HEK293 (cell line): Measurements from ENCODE around the gene STEAP4.
"Not testable (repeated sequence)": the region's sequence is repeated elsewhere in the genome, so short reads cannot be mapped to it uniquely, and the experiment has no call there.

ENCODE experiments used
- CTCF ChIA-PET: fragments of 350-600 bp; formaldehyde crosslinking; extraction: SDS; loops from one replicate; lab custom pipeline; 2021; ENCODE audit warnings: antibody characterized with exemption; lab: Yijun Ruan, JAX
- POLR2A ChIA-PET: fragments of 300-600 bp; formaldehyde crosslinking; extraction: SDS; loops from one replicate; lab custom pipeline; 2020; ENCODE audit warnings: antibody characterized with exemption, inconsistent platforms; lab: Yijun Ruan, JAX
- H3K27ac ChIP-seq: fragments of 200-500 bp; sonication (Bioruptor generic); 2 replicates; pipeline ENCODE4 v1.5.1; 2014; ENCODE audit warnings: low read depth, low read length, control low read depth, inconsistent platforms; ENCODE audit errors: extremely low read depth
- H3K36me3 ChIP-seq, 2 experiments: fragments of 200-500 bp in 1 of 2; sonication (Bioruptor generic) in 1 of 2; 1 replicate in 1 of 2; 2 replicates in 1 of 2; pipeline ENCODE4 v1.5.1; 2014 to 2017; ENCODE audit warnings: inconsistent platforms in 2 of 2, low read length in 2 of 2; ENCODE audit not compliant: control insufficient read depth in 2 of 2, insufficient read depth in 1 of 2
- H3K4me1 ChIP-seq: fragments of 200-500 bp; sonication (Bioruptor generic); 2 replicates; pipeline ENCODE4 v1.5.1; 2014; ENCODE audit warnings: mild to moderate bottlenecking, low read length, inconsistent platforms; ENCODE audit not compliant: control insufficient read depth, insufficient read depth
- H3K4me3 ChIP-seq: 2 replicates; pipeline ENCODE4 v1.5.1; 2011; ENCODE audit warnings: low read depth, mild to moderate bottlenecking, control low read depth, low read length, moderate library complexity
- H3K9me3 ChIP-seq: fragments of 200-500 bp; sonication (Bioruptor generic); 2 replicates; pipeline ENCODE4 v1.5.1; 2014; ENCODE audit warnings: low read depth, low read length, inconsistent platforms; ENCODE audit not compliant: control insufficient read depth, insufficient read depth
- GLI4 ChIP-seq: fragments of 450-650 bp; formaldehyde crosslinking; IDR thresholded peaks from 2 replicates; pipeline ENCODE4 v1.5.1; 2016; ENCODE audit warnings: missing biosample characterization, missing genetic modification characterization
- HOXA7 ChIP-seq: sonication (generic); formaldehyde crosslinking; IDR thresholded peaks from 2 replicates; pipeline ENCODE4 v1.8.1; 2022; ENCODE audit warnings: missing genetic modification reagents, borderline replicate concordance
- MYNN ChIP-seq: fragments of 450-650 bp; formaldehyde crosslinking; IDR thresholded peaks from 2 replicates; pipeline ENCODE4 v1.5.1; 2016; ENCODE audit warnings: missing biosample characterization, missing genetic modification characterization, borderline replicate concordance
- MZF1 ChIP-seq: fragments of 450-650 bp; formaldehyde crosslinking; IDR thresholded peaks from 2 replicates; pipeline ENCODE4 v1.5.1; 2017; ENCODE audit warnings: missing biosample characterization, missing genetic modification characterization, borderline replicate concordance
- OSR2 ChIP-seq: fragments of 450-650 bp; formaldehyde crosslinking; IDR thresholded peaks from 2 replicates; pipeline ENCODE4 v1.5.1; 2016; ENCODE audit warnings: missing biosample characterization, missing genetic modification characterization
- OVOL3 ChIP-seq: fragments of 450-650 bp; formaldehyde crosslinking; IDR thresholded peaks from 2 replicates; pipeline ENCODE4 v1.5.1; 2016; ENCODE audit warnings: missing biosample characterization, missing genetic modification characterization
- PRDM6 ChIP-seq: fragments of 450-650 bp; formaldehyde crosslinking; IDR thresholded peaks from 2 replicates; pipeline ENCODE4 v1.5.1; 2017; ENCODE audit warnings: missing biosample characterization, missing genetic modification characterization
- SCRT1 ChIP-seq: fragments of 450-650 bp; formaldehyde crosslinking; IDR thresholded peaks from 2 replicates; pipeline ENCODE4 v1.5.1; 2016; ENCODE audit warnings: missing biosample characterization, missing genetic modification characterization, borderline replicate concordance
- ZBTB6 ChIP-seq: fragments of 450-650 bp; formaldehyde crosslinking; IDR thresholded peaks from 2 replicates; pipeline ENCODE4 v1.5.1; 2017; ENCODE audit warnings: missing biosample characterization, missing genetic modification characterization
- ZNF112 ChIP-seq: fragments of 450-650 bp; formaldehyde crosslinking; IDR thresholded peaks from 2 replicates; pipeline ENCODE4 v1.5.0; 2017; ENCODE audit warnings: missing biosample characterization, missing genetic modification characterization
- ZNF23 ChIP-seq: fragments of 450-650 bp; formaldehyde crosslinking; IDR thresholded peaks from 2 replicates; pipeline ENCODE4 v1.5.1; 2016; ENCODE audit warnings: missing biosample characterization, missing genetic modification characterization, borderline replicate concordance
- ZNF366 ChIP-seq: fragments of 450-650 bp; formaldehyde crosslinking; conservative IDR thresholded peaks from 2 replicates; pipeline ENCODE4 v1.5.1; 2016; ENCODE audit warnings: missing biosample characterization, missing genetic modification characterization
- ZNF561 ChIP-seq: fragments of 450-650 bp; IDR thresholded peaks from 2 replicates; pipeline ENCODE4 v1.5.1; 2018; ENCODE audit warnings: missing biosample characterization, missing genetic modification characterization, borderline replicate concordance
- ZNF596 ChIP-seq: fragments of 450-650 bp; IDR thresholded peaks from 2 replicates; pipeline ENCODE4 v1.5.0; 2018; ENCODE audit warnings: missing biosample characterization, mild to moderate bottlenecking, missing genetic modification characterization, moderate library complexity
- ZNF623 ChIP-seq: fragments of 450-650 bp; formaldehyde crosslinking; IDR thresholded peaks from 2 replicates; pipeline ENCODE4 v1.5.1; 2016; ENCODE audit warnings: missing biosample characterization, missing genetic modification characterization
- ZNF639 ChIP-seq: fragments of 450-650 bp; formaldehyde crosslinking; IDR thresholded peaks from 2 replicates; pipeline ENCODE4 v1.5.1; 2016; ENCODE audit warnings: missing biosample characterization, missing genetic modification characterization
- ZNF768 ChIP-seq: fragments of 450-650 bp; formaldehyde crosslinking; IDR thresholded peaks from 2 replicates; pipeline ENCODE4 v1.5.1; 2018; ENCODE audit warnings: missing biosample characterization, mild to moderate bottlenecking, missing genetic modification characterization
- ZSCAN16 ChIP-seq: fragments of 450-650 bp; formaldehyde crosslinking; IDR thresholded peaks from 2 replicates; pipeline ENCODE4 v1.5.1; 2016; ENCODE audit warnings: missing biosample characterization, missing genetic modification characterization
- TF ChIP-seq, protein P1 (sequence below): fragments of 450-650 bp; formaldehyde crosslinking; IDR thresholded peaks from 2 replicates; pipeline ENCODE4 v1.5.1; 2016; ENCODE audit warnings: missing biosample characterization, missing genetic modification characterization
- TF ChIP-seq, protein P2 (sequence below): IDR thresholded peaks from 2 replicates; pipeline ENCODE4 v1.6.1; 2011; ENCODE audit warnings: mild to moderate bottlenecking, low read depth, low read length, borderline replicate concordance

Gene STEAP4

DNA sequence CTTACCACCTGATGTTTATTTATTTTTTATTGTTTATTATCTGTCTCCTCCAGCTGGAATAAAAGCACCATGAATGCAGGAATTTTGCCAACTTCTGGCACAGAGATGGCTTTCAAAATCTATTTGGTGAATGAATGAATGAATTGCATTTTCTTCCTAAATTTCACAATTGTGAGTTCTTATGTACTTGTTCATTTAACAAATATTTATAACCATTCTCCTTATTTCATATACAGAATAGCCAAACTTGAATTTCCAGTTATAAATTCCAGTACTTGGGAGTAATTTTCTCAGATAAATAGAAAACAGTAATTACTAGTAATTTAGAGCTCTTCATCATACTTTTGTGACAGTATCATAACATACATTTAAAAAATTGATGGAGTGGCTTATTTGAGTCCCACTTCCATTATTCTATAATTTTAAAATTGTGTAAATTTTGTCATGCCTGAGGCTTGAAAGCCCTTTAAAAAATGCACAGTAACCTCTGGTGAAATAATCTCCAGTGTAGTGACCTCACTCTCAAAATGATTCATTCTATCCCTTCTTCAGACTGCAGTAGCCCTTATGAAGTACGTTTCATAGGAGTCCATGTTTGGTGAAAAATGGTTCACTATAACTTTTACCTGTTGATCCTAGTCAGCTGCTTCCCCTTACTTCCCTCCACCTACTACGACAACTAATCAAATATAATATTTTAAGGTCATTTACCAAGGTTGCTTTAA, 46.9 kb downstream of the STEAP4 start (continued):
- TF ChIP-seq SCRT1: no peak
- no peak for TF ChIP-seq ZNF366 (tag by site-specific recombination)

DNA sequence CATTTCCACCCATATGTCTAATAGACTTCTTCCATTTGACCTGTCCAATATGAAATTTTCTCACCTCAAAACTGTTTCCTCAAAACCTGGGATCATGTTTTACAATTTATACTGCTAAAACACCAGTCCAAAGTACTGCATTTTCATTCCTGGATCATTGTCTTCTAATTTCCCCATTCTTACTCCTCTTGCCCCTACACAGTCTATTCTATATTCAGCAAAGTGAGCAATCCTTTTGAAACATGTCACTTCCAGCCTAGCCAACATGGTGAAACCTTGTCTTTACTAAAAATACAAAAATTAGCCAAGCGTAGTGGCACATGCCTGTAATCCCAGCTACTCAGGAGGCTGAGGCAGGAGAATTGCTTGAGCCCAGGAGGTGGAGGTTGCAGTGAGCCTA, 48.4 kb downstream of the STEAP4 start:
- H3K27ac ChIP-seq, H3K36me3 ChIP-seq, H3K4me3 ChIP-seq, H3K4me1 ChIP-seq, POLR2A ChIA-PET, H3K9me3 ChIP-seq, CTCF ChIA-PET: not testable (repeated sequence)

GRCh38 chr7:88256906-88257305, 49.8 kb downstream of the STEAP4 start:
- Histone ChIP-seq H3K36me3 (no peaks in the 10 kb centered on the region), H3K4me3 (no peak overlapping the region), H3K27ac (no peak overlapping the region), H3K4me1 (no peaks in the 10 kb centered on the region), H3K9me3 (no peaks in the 10 kb centered on the region)
- POLR2A ChIA-PET: no interaction called here
- TF ChIP-seq, protein P1, sequence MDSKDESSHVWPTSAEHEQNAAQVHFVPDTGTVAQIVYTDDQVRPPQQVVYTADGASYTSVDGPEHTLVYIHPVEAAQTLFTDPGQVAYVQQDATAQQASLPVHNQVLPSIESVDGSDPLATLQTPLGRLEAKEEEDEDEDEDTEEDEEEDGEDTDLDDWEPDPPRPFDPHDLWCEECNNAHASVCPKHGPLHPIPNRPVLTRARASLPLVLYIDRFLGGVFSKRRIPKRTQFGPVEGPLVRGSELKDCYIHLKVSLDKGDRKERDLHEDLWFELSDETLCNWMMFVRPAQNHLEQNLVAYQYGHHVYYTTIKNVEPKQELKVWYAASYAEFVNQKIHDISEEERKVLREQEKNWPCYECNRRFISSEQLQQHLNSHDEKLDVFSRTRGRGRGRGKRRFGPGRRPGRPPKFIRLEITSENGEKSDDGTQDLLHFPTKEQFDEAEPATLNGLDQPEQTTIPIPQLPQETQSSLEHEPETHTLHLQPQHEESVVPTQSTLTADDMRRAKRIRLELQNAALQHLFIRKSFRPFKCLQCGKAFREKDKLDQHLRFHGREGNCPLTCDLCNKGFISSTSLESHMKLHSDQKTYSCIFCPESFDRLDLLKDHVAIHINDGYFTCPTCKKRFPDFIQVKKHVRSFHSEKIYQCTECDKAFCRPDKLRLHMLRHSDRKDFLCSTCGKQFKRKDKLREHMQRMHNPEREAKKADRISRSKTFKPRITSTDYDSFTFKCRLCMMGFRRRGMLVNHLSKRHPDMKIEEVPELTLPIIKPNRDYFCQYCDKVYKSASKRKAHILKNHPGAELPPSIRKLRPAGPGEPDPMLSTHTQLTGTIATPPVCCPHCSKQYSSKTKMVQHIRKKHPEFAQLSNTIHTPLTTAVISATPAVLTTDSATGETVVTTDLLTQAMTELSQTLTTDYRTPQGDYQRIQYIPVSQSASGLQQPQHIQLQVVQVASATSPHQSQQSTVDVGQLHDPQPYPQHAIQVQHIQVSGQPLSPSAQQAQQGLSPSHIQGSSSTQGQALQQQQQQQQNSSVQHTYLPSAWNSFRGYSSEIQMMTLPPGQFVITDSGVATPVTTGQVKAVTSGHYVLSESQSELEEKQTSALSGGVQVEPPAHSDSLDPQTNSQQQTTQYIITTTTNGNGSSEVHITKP: no peak
- TF ChIP-seq HOXA7 (CRISPR knock-in tag): no peak
- no peak for TF ChIP-seq OVOL3 (tag by site-specific recombination)
- TF ChIP-seq GLI4 (tag by site-specific recombination): no peak
- no peak for TF ChIP-seq ZNF561 (tag by site-specific recombination)
- TF ChIP-seq ZNF112 (tag by site-specific recombination): no peak
- no peak for TF ChIP-seq MZF1
- TF ChIP-seq, protein P2, sequence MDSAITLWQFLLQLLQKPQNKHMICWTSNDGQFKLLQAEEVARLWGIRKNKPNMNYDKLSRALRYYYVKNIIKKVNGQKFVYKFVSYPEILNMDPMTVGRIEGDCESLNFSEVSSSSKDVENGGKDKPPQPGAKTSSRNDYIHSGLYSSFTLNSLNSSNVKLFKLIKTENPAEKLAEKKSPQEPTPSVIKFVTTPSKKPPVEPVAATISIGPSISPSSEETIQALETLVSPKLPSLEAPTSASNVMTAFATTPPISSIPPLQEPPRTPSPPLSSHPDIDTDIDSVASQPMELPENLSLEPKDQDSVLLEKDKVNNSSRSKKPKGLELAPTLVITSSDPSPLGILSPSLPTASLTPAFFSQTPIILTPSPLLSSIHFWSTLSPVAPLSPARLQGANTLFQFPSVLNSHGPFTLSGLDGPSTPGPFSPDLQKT: no peak
- TF ChIP-seq ZNF639 (tag by site-specific recombination): no peak
- CTCF ChIA-PET: no interaction called here

- CTCF ChIA-PET: no interaction called here
- no peaks in the 10 kb centered on the region for H3K4me1 ChIP-seq
- H3K9me3 ChIP-seq: no peaks in the 10 kb centered on the region
- H3K27ac ChIP-seq: no peak overlapping the region
- H3K4me3 ChIP-seq: no peak overlapping the region
- POLR2A ChIA-PET: no interaction called here
- H3K36me3 ChIP-seq: no peaks in the 10 kb centered on the region
- TF ChIP-seq ZBTB6 (tag by site-specific recombination) (no peak), ZSCAN16 (no peak), ZNF768 (no peak), ZNF23 (no peak), ZNF596 (tag by site-specific recombination) (no peak), PRDM6 (no peak), MYNN (tag by site-specific recombination) (no peak), ZNF623 (no peak), OSR2 (no peak)
Observed at GRCh38 chr7:88254721-88255424, 51.8 kb downstream of the STEAP4 start.
